ENCODE data around the gene F2RL3.
"Not testable (repeated sequence)": the region's sequence is repeated elsewhere in the genome, so short reads cannot be mapped to it uniquely, and the experiment has no call there.

- not testable (repeated sequence) for TF ChIP-seq CTCF, EP300, POLR2A, POLR2AphosphoS5 (IDR thresholded peaks at IDR 0.05)
Observed at GRCh38 chr19:16940063-16940462, 51.3 kb downstream of the F2RL3 start.

Measured in sigmoid colon (tissue), 4 donors.